HCT116 (cell line): ENCODE results near the gene EHBP1. TPM values are rescaled to one million over a fixed set of nuclear protein-coding genes. Genes with fewer than 3 reads are reported as not detected.

Experiments used
- ATAC-seq: fragments of 200-7000 bp; cut with Tn5 transposase; 2 replicates; pipeline ENCODE4 v1.9.1; 2020; ENCODE audit warnings: mild to moderate bottlenecking, moderate library complexity
- BruUV-seq: library from RNA; stranded (reverse); fragments of 400-500 nt; replicated peaks from 2 replicates; lab custom pipeline; 2021; lab: Mats Ljungman, UMichigan
- CTCF ChIA-PET: fragments of 300-600 bp; sonication (Branson Sonifier 250); formaldehyde crosslinking; loops from one replicate; lab custom pipeline; 2021; ENCODE audit warnings: antibody characterized with exemption; lab: Charles Lee
- POLR2A ChIA-PET: fragments of 300-600, 350-600 bp; sonication (Branson Sonifier 250); formaldehyde crosslinking; loops from one replicate; lab custom pipeline; 2021; ENCODE audit warnings: antibody characterized with exemption; lab: Charles Lee
- RAD21 ChIA-PET, 2 experiments: fragments of 300-600 bp; sonication (Branson Sonifier 250); formaldehyde crosslinking; loops; one replicate each; lab custom pipeline; 2023; ENCODE audit warnings: low total read pairs in 2 of 2; ENCODE audit not compliant: uncharacterized antibody in 2 of 2, unreplicated experiment in 2 of 2, low non-redundant PET in 1 of 2; lab: Charles Lee
- DNase-seq: peaks from one replicate; pipeline ENCODE4 v3.0.0-alpha.2; 2010; ENCODE audit warnings: low read depth, low spot score
- H2AFZ ChIP-seq: fragments of 200-600 bp; shearing (Covaris generic), sonication (generic); 2 replicates; pipeline ENCODE4 v1.6.1; 2017; ENCODE audit warnings: low read depth, mixed run types, mixed read lengths, antibody characterized with exemption, low read length; ENCODE audit not compliant: poor library complexity, severe bottlenecking
- H3K27ac ChIP-seq: 2 replicates; pipeline ENCODE4 v1.5.1; 2012; ENCODE audit warnings: low read depth, low read length
- H3K27me3 ChIP-seq: fragments of 200-600 bp; sonication (generic); 2 replicates; pipeline ENCODE4 v1.6.1; 2016; ENCODE audit warnings: mixed run types, low read length, mixed read lengths; ENCODE audit not compliant: insufficient read depth
- H3K36me3 ChIP-seq, 2 experiments: fragments of 200-500 bp in 1 of 2; fragments of 200-600 bp in 1 of 2; sonication (Bioruptor generic) in 1 of 2; sonication (generic) in 1 of 2; 2 replicates each; pipeline versions ENCODE4 v1.5.1 to v1.6.1; 2014 to 2016; ENCODE audit warnings: low read length in 2 of 2, inconsistent platforms in 1 of 2, mixed read lengths in 1 of 2, mixed run types in 1 of 2; ENCODE audit not compliant: insufficient read depth in 2 of 2, control insufficient read depth in 1 of 2
- H3K4me1 ChIP-seq, 2 experiments: fragments of 200-600 bp in 1 of 2; sonication (generic) in 1 of 2; 2 replicates each; pipeline versions ENCODE4 v1.5.1 to v1.6.1; 2012 to 2017; ENCODE audit warnings: low read length in 2 of 2, inconsistent platforms in 1 of 2, mild to moderate bottlenecking in 1 of 2, mixed read lengths in 1 of 2, mixed run types in 1 of 2, moderate library complexity in 1 of 2; ENCODE audit not compliant: insufficient read depth in 2 of 2, control insufficient read depth in 1 of 2
- H3K4me2 ChIP-seq: fragments of 200-600 bp; sonication (generic); 2 replicates; pipeline ENCODE4 v1.6.1; 2017; ENCODE audit warnings: mixed run types, low read length, mixed read lengths
- H3K4me3 ChIP-seq, 2 experiments: fragments of 200-600 bp in 1 of 2; sonication (generic) in 1 of 2; replicated peaks in 1 of 2; 2 replicates each; pipeline ENCODE4 v1.5.1; 2011 to 2016; ENCODE audit warnings: low read length in 2 of 2, control low read depth in 1 of 2, low read depth in 1 of 2, mild to moderate bottlenecking in 1 of 2, mixed read lengths in 1 of 2, mixed run types in 1 of 2
- H3K79me2 ChIP-seq: fragments of 200-600 bp; sonication (generic); 2 replicates; pipeline ENCODE4 v1.6.1; 2017; ENCODE audit warnings: mild to moderate bottlenecking, mixed run types, low read length, moderate library complexity, mixed read lengths; ENCODE audit not compliant: insufficient read depth
- H3K9ac ChIP-seq: fragments of 200-600 bp; sonication (generic); 2 replicates; pipeline ENCODE4 v1.6.1; 2016; ENCODE audit warnings: low read length, mixed read lengths
- H3K9me2 ChIP-seq: fragments of 200-600 bp; sonication (generic), shearing (Covaris generic); 2 replicates; pipeline ENCODE4 v1.6.1; 2017; ENCODE audit warnings: mixed run types, mild to moderate bottlenecking, moderate library complexity; ENCODE audit not compliant: insufficient read depth
- H3K9me3 ChIP-seq, 2 experiments: fragments of 200-500 bp in 1 of 2; fragments of 200-600 bp in 1 of 2; sonication (Bioruptor generic) in 1 of 2; sonication (generic) in 1 of 2; 2 replicates each; pipeline ENCODE4 v1.6.1; 2014 to 2017; ENCODE audit warnings: low read length in 2 of 2, mixed read lengths in 2 of 2, inconsistent platforms in 1 of 2, low read depth in 1 of 2, mild to moderate bottlenecking in 1 of 2, mixed run types in 1 of 2, moderate library complexity in 1 of 2; ENCODE audit not compliant: control insufficient read depth in 1 of 2, insufficient read depth in 1 of 2
- H4K20me1 ChIP-seq: fragments of 200-600 bp; sonication (generic), shearing (Covaris generic); 2 replicates; pipeline ENCODE4 v1.6.1; 2017; ENCODE audit warnings: mixed run types, mild to moderate bottlenecking, moderate library complexity; ENCODE audit not compliant: insufficient read depth
- CBX3 ChIP-seq: IDR thresholded peaks from 2 replicates; pipeline ENCODE4 v1.6.1; 2012; ENCODE audit warnings: low read depth
- CEBPB ChIP-seq: IDR thresholded peaks from 2 replicates; pipeline ENCODE4 v1.6.1; 2012; ENCODE audit warnings: low read depth
- EGR1 ChIP-seq: IDR thresholded peaks from 2 replicates; pipeline ENCODE4 v1.6.1; 2012; ENCODE audit warnings: low read depth
- ELF1 ChIP-seq: IDR thresholded peaks from 2 replicates; pipeline ENCODE4 v1.6.1; 2012; ENCODE audit warnings: low read depth, borderline replicate concordance
- JUND ChIP-seq: IDR thresholded peaks from 2 replicates; pipeline ENCODE4 v1.6.1; 2012
- POLR2AphosphoS5 ChIP-seq: IDR thresholded peaks from 2 replicates; pipeline ENCODE4 v1.6.1; 2011; ENCODE audit warnings: mild to moderate bottlenecking, low read depth, low read length, moderate library complexity
- REST ChIP-seq: IDR thresholded peaks from 2 replicates; pipeline ENCODE4 v1.6.1; 2012; ENCODE audit warnings: low read depth
- SP1 ChIP-seq: IDR thresholded peaks from 2 replicates; pipeline ENCODE4 v1.6.1; 2012; ENCODE audit warnings: low read depth
- SRF ChIP-seq: IDR thresholded peaks from 2 replicates; pipeline ENCODE4 v1.6.1; 2012; ENCODE audit warnings: low read depth
- YY1 ChIP-seq: IDR thresholded peaks from 2 replicates; pipeline ENCODE4 v1.6.1; 2011; ENCODE audit warnings: low read length, low read depth, moderate library complexity, mild to moderate bottlenecking; ENCODE audit not compliant: insufficient replicate concordance; ENCODE audit errors: extremely low read depth
- ZFX ChIP-seq: fragments of 450-650 bp; IDR thresholded peaks from 2 replicates; pipeline ENCODE4 v1.6.1; 2017
- intact Hi-C: fragments of 100-400 bp; cut with micrococcal nuclease; formaldehyde crosslinking; loops from 2 replicates; pipeline ENCODE4 v1.10.0; 2022
- total RNA-seq: library from RNA; stranded (reverse); gene quantifications from one replicate; pipeline ENCODE4 v1.2.1, GENCODE V29; 2021; ENCODE audit not compliant: unreplicated experiment
- TF ChIP-seq, protein P1 (sequence below): IDR thresholded peaks from 2 replicates; pipeline ENCODE4 v1.6.1; 2012

Gene EHBP1
- total RNA-seq, 1 experiment from 2014 or later: 89.9 TPM

GRCh38 chr2:62972601-62973000 lies 267.1 kb downstream of the EHBP1 start:
- DNase-seq: no peak
- Histone ChIP-seq H3K36me3 (peaks cover 0 to 10% of the 10 kb centered on the region in 2 experiments; a peak in 2 of 4 replicates), H4K20me1 (no peaks in the 10 kb centered on the region), H3K79me2 (no peaks in the 10 kb centered on the region), H2AFZ (no peak overlapping the region), H3K27ac (no peak overlapping the region), H3K9me2 (no peaks in the 10 kb centered on the region), H3K4me1 (no peaks in the 10 kb centered on the region), H3K27me3 (no peaks in the 10 kb centered on the region), H3K4me3 (no peak overlapping the region), H3K9me3 (no peaks in the 10 kb centered on the region), H3K4me2 (no peak overlapping the region), H3K9ac (no peak overlapping the region)
- ChIA-PET CTCF (no interaction called here), RAD21 (no interaction called here), POLR2A (no interaction called here)
- BruUV-seq: no TSS peak
- TF ChIP-seq, protein P1, sequence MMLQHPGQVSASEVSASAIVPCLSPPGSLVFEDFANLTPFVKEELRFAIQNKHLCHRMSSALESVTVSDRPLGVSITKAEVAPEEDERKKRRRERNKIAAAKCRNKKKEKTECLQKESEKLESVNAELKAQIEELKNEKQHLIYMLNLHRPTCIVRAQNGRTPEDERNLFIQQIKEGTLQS: no peak
- TF ChIP-seq EGR1 (no peak), POLR2AphosphoS5 (no peak), CEBPB (no peak), SRF (no peak), SP1 (no peak)
- intact Hi-C loops: no loop called here
- ATAC-seq: no peak

DNA sequence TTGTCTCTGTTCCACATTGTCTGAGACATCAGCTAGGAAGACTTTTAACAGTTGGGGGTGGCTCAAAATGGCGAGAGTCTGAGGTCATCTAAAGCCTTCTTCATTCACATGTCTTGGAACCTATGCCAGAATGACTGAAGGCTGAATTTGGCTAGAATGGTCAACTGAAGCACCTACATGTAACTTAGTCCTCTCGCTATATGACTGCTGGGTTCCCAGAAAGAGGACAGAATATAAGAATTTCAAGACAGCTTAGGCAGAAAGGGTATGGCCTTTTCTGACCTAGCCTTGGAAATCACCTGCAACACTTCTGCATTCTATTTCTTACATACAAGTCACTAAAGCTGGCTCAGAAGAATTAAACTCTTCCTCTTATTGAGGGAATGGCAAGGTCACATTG lies 269.5 kb downstream of the EHBP1 start:
- Histone ChIP-seq H3K27me3 (no peaks in the 10 kb centered on the region), H3K4me1 (no peaks in the 10 kb centered on the region), H4K20me1 (no peaks in the 10 kb centered on the region), H3K9ac (no peak overlapping the region), H3K9me2 (no peaks in the 10 kb centered on the region), H3K36me3 (peaks cover 7 to 22% of the 10 kb centered on the region in 2 experiments; a peak in 3 of 4 replicates), H3K27ac (no peak overlapping the region), H3K79me2 (no peaks in the 10 kb centered on the region), H3K9me3 (no peaks in the 10 kb centered on the region), H3K4me3 (no peak overlapping the region), H2AFZ (no peak overlapping the region), H3K4me2 (no peak overlapping the region)
- TF ChIP-seq ELF1: no peak
- no peak for TF ChIP-seq CBX3
- TF ChIP-seq REST: no peak
- TF ChIP-seq SRF: no peak
- TF ChIP-seq ZFX: no peak
- TF ChIP-seq JUND: no peak
- TF ChIP-seq YY1: no peak
- ChIA-PET RAD21 (no interaction called here), CTCF (no interaction called here), POLR2A (interaction anchor here (1.1 kb wide), 1 partner anchor 11 kb away, joined by 3 read pairs; no protein-coding TSS in a partner anchor)
- DNase-seq: no peak
- ATAC-seq: no peak
- intact Hi-C loops: no loop called here
- no TSS peak for BruUV-seq
